Measurements from ENCODE around the gene MEG3. TPM values are rescaled to one million over a fixed set of nuclear protein-coding genes. Genes with fewer than 3 reads are reported as not detected.

Gene MEG3
- total RNA-seq, 2 donors from 2014 or later, result 5.3 to 15.3 TPM

DNA sequence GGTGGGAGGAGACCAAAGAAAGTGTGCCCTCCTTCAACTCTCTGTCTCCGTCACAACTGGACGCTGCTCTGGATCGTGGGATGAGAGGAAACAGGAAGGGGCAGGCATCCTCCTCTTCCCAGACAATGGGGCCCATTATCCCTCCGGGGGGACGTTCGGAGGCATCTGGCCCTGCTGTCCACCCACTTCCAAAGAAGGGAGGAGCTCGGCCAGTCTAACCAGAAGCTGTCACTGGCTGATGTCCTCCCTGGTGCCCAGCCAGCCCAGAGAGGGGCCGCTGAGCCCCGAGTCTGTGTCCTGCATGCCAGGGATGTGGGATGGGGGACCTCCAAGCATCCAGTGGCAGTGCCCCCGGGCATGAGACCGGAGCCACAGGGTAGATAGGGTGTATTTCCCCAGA lies 39.8 kb upstream of the MEG3 start:
- no peak overlapping the region for H3K27ac ChIP-seq (ENCODE audit: low read depth, low read length)
- DNase-seq, result no peak
- H3K27me3 Mint-ChIP-seq (ENCODE audit: insufficient read depth), result peaks cover 5% of the 10 kb centered on the region
- no peaks in the 10 kb centered on the region for H3K4me1 ChIP-seq (ENCODE audit: control insufficient read depth, insufficient read depth, low read length)
- no peak overlapping the region for H3K27ac Mint-ChIP-seq
- peaks cover 11% of the 10 kb centered on the region for H3K4me1 Mint-ChIP-seq
- TF ChIP-seq, protein P1, sequence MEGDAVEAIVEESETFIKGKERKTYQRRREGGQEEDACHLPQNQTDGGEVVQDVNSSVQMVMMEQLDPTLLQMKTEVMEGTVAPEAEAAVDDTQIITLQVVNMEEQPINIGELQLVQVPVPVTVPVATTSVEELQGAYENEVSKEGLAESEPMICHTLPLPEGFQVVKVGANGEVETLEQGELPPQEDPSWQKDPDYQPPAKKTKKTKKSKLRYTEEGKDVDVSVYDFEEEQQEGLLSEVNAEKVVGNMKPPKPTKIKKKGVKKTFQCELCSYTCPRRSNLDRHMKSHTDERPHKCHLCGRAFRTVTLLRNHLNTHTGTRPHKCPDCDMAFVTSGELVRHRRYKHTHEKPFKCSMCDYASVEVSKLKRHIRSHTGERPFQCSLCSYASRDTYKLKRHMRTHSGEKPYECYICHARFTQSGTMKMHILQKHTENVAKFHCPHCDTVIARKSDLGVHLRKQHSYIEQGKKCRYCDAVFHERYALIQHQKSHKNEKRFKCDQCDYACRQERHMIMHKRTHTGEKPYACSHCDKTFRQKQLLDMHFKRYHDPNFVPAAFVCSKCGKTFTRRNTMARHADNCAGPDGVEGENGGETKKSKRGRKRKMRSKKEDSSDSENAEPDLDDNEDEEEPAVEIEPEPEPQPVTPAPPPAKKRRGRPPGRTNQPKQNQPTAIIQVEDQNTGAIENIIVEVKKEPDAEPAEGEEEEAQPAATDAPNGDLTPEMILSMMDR (conservative IDR thresholded peaks at IDR 0.05), result no peak
- H3K4me3 Mint-ChIP-seq, result no peak overlapping the region
- H3K4me3 ChIP-seq (ENCODE audit: low read length), result no peak overlapping the region
- no peaks in the 10 kb centered on the region for H3K9me3 ChIP-seq (ENCODE audit: control insufficient read depth, low read length)
- H3K9me3 Mint-ChIP-seq, result no peaks in the 10 kb centered on the region
- H3K9ac ChIP-seq (ENCODE audit: extremely low read depth, low read length, poor library complexity, severe bottlenecking), result no peak overlapping the region
- no peaks in the 10 kb centered on the region for H3K36me3 Mint-ChIP-seq (ENCODE audit: low read depth)
- WGBS, 2 experiments (ENCODE audit: insufficient coverage in 1 of 2, insufficient read length in 1 of 2), result 82 to 84% methylated on average over 8 to 11 of the region's 11 CpGs
- H3K27me3 ChIP-seq (ENCODE audit: control insufficient read depth, insufficient read depth, low read length, poor library complexity, severe bottlenecking), result no peaks in the 10 kb centered on the region
- H3K36me3 ChIP-seq (ENCODE audit: control insufficient read depth, insufficient read depth, low read length), result no peaks in the 10 kb centered on the region

DNA sequence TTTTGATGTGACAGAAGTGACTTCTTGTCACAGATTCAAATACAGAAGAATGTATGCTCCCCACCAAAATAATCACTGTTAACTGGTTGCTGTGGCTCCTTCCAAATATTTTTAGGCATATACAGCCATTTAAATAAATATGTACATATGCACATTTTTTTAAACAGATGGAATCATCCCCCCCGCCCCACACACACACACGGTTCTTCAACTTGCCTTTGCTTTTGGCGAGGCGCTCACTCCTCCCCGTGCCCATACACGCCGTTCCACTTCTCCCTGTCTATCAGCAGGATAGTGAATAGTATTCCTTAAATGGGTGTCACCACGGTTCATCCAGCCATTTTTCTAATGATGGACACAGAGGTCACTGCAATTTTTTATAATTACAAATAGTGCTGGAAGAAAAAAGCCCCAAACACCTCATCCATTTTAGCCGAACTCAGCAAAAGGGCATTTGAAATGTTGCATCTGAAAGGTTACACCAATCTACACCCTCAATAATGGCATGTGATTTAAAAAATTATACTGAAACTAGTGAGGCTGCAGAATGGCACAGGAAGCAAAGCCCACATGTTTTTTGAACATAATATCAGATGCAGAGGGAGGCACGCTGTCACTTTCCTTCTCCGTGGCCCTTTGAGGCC lies 39.2 kb upstream of the MEG3 start:
- H3K27ac ChIP-seq (ENCODE audit: low read depth, low read length), result no peak overlapping the region
- Mint-ChIP-seq H3K4me3 (no peak overlapping the region), H3K36me3 (ENCODE audit: low read depth) (no peaks in the 10 kb centered on the region), H3K9me3 (no peaks in the 10 kb centered on the region), H3K27ac (no peak overlapping the region), H3K4me1 (peaks cover 11% of the 10 kb centered on the region), H3K27me3 (ENCODE audit: insufficient read depth) (peaks cover 5% of the 10 kb centered on the region)
- H3K4me1 ChIP-seq (ENCODE audit: control insufficient read depth, insufficient read depth, low read length), result no peaks in the 10 kb centered on the region
- no peaks in the 10 kb centered on the region for H3K36me3 ChIP-seq (ENCODE audit: control insufficient read depth, insufficient read depth, low read length)
- TF ChIP-seq, protein P1 (conservative IDR thresholded peaks at IDR 0.05), result no peak
- 91 to 92% methylated on average over 9 to 11 of the region's 11 CpGs for WGBS, 2 experiments (ENCODE audit: insufficient coverage in 1 of 2, insufficient read length in 1 of 2)
- H3K9me3 ChIP-seq (ENCODE audit: control insufficient read depth, low read length), result no peaks in the 10 kb centered on the region
- no peaks in the 10 kb centered on the region for H3K27me3 ChIP-seq (ENCODE audit: control insufficient read depth, insufficient read depth, low read length, poor library complexity, severe bottlenecking)
- H3K4me3 ChIP-seq (ENCODE audit: low read length), result no peak overlapping the region
- H3K9ac ChIP-seq (ENCODE audit: extremely low read depth, low read length, poor library complexity, severe bottlenecking), result no peak overlapping the region
- no peak for DNase-seq

DNA sequence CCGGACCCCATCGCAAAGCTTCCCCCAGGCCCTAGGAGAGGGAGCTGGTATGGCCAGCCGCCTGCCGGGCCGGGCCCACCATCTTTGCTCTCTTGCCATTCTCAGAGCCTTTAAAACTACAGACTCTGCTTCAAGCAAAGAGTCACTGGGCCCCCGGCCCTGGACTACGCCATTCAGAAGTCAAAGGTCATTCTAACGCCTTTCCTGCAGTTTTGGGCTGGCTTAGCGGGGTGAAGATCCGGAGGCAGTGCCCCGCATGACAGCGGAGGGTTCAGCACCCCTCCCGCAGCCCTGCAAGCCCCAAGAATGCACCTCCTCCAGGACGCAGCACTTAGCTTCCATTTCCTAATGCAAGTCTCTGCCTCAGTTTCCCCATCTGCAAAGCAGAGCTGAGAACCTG lies 38.3 kb upstream of the MEG3 start:
- Histone ChIP-seq H3K27ac (ENCODE audit: low read depth, low read length) (no peak overlapping the region), H3K9ac (ENCODE audit: extremely low read depth, low read length, poor library complexity, severe bottlenecking) (no peak overlapping the region), H3K4me1 (ENCODE audit: control insufficient read depth, insufficient read depth, low read length) (no peaks in the 10 kb centered on the region), H3K9me3 (ENCODE audit: control insufficient read depth, low read length) (no peaks in the 10 kb centered on the region), H3K4me3 (ENCODE audit: low read length) (no peak overlapping the region), H3K36me3 (ENCODE audit: control insufficient read depth, insufficient read depth, low read length) (no peaks in the 10 kb centered on the region), H3K27me3 (ENCODE audit: control insufficient read depth, insufficient read depth, low read length, poor library complexity, severe bottlenecking) (peaks cover under 1% of the 10 kb centered on the region)
- no peak overlapping the region for H3K27ac Mint-ChIP-seq
- H3K4me3 Mint-ChIP-seq, result no peak overlapping the region
- peaks cover 7% of the 10 kb centered on the region for H3K27me3 Mint-ChIP-seq (ENCODE audit: insufficient read depth)
- TF ChIP-seq, protein P1 (conservative IDR thresholded peaks at IDR 0.05), result no peak
- peaks cover 6% of the 10 kb centered on the region for H3K4me1 Mint-ChIP-seq
- WGBS, 2 experiments (ENCODE audit: insufficient coverage in 1 of 2, insufficient read length in 1 of 2), result 95 to 97% methylated on average over 8 to 14 of the region's 14 CpGs
- no peaks in the 10 kb centered on the region for H3K9me3 Mint-ChIP-seq
- no peak for DNase-seq
- H3K36me3 Mint-ChIP-seq (ENCODE audit: low read depth), result no peaks in the 10 kb centered on the region
